ENCODE results near the gene ACOT7.

- TF ChIP-seq, protein P1, sequence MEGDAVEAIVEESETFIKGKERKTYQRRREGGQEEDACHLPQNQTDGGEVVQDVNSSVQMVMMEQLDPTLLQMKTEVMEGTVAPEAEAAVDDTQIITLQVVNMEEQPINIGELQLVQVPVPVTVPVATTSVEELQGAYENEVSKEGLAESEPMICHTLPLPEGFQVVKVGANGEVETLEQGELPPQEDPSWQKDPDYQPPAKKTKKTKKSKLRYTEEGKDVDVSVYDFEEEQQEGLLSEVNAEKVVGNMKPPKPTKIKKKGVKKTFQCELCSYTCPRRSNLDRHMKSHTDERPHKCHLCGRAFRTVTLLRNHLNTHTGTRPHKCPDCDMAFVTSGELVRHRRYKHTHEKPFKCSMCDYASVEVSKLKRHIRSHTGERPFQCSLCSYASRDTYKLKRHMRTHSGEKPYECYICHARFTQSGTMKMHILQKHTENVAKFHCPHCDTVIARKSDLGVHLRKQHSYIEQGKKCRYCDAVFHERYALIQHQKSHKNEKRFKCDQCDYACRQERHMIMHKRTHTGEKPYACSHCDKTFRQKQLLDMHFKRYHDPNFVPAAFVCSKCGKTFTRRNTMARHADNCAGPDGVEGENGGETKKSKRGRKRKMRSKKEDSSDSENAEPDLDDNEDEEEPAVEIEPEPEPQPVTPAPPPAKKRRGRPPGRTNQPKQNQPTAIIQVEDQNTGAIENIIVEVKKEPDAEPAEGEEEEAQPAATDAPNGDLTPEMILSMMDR (conservative IDR thresholded peaks at IDR 0.05; ENCODE audit: low read length), result no peak
- no peak for TF ChIP-seq EZH2phosphoT487 (IDR thresholded peaks at IDR 0.05; ENCODE audit: borderline replicate concordance)
These were observed 119.5 kb downstream of the ACOT7 start for GRCh38 chr1:6274102-6274501.

Measured in Loucy (cell line).